NCI-H446 (cell line): ENCODE results near the gene COQ5.
A peak's percentile ranks its signal among the peaks of the same experiment; 100 is the strongest.

Source experiments
- DNase-seq, 2 experiments: peaks; one replicate each; lab custom pipeline; 2025; lab: John Stamatoyannopoulos, UW

Gene COQ5

DNA sequence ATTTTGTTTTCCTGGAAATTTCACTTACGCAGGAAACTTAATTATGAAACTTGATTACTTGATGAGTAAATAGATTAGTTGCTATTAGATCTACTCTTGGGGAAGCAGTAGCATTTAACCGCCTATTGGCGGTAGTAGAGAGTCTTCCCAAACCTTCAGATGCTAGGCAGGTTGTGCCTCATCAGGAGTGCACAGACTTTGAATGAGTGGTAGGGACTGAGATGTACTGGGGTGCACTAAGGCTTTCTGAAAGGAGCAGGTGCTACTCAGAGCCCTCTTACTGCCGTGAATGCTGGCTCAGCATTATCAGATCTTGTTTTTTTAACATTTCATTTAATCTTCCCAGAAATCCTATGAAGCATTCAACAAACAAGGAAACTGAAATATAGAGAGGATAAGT lies 75.0 kb downstream of the COQ5 start:
- DNase-seq = peak in 1 of 2 experiments; percentile 38
